OCI-LY1 (cell line): ENCODE results near the gene TMEM253.
A peak's percentile ranks its signal among the peaks of the same experiment; 100 is the strongest.

ENCODE experiments used
- H2AFZ ChIP-seq: fragments of 200-600 bp; sonication (generic), shearing (Covaris generic); 2 replicates; pipeline ENCODE4 v1.6.0; 2014; ENCODE audit warnings: antibody characterized with exemption, mild to moderate bottlenecking, low read length
- H3F3A ChIP-seq: fragments of 200-600 bp; sonication (generic), shearing (Covaris generic); 2 replicates; pipeline ENCODE4 v1.6.0; 2014; ENCODE audit warnings: mild to moderate bottlenecking, antibody characterized with exemption, low read length, moderate library complexity; ENCODE audit not compliant: insufficient read depth
- H3K27ac ChIP-seq: fragments of 200-600 bp; sonication (generic); 2 replicates; pipeline ENCODE4 v1.5.1; 2014; ENCODE audit warnings: low read length, mixed run types, mild to moderate bottlenecking, low read depth; ENCODE audit not compliant: poor library complexity, severe bottlenecking
- H3K27me3 ChIP-seq: fragments of 200-600 bp; sonication (generic); 2 replicates; pipeline ENCODE4 v1.6.0; 2014; ENCODE audit warnings: antibody characterized with exemption, mild to moderate bottlenecking, low read length, moderate library complexity; ENCODE audit not compliant: insufficient read depth
- H3K36me3 ChIP-seq: fragments of 200-600 bp; sonication (generic); 2 replicates; pipeline ENCODE4 v1.6.1; 2014; ENCODE audit warnings: mild to moderate bottlenecking, antibody characterized with exemption, low read length, moderate library complexity, mixed read lengths; ENCODE audit not compliant: insufficient read depth
- H3K4me1 ChIP-seq: fragments of 200-600 bp; sonication (generic); 2 replicates; pipeline ENCODE4 v1.5.1; 2014; ENCODE audit warnings: mild to moderate bottlenecking, low read length, moderate library complexity; ENCODE audit not compliant: insufficient read depth, severe bottlenecking
- H3K4me2 ChIP-seq: fragments of 200-600 bp; sonication (generic), shearing (Covaris generic); 2 replicates; pipeline ENCODE4 v1.6.1; 2014; ENCODE audit warnings: low read length
- H3K4me3 ChIP-seq: fragments of 200-600 bp; sonication (generic); 2 replicates; pipeline ENCODE4 v1.5.1; 2014; ENCODE audit warnings: low read length, low read depth, mild to moderate bottlenecking, mixed read lengths; ENCODE audit not compliant: poor library complexity, severe bottlenecking
- H3K79me2 ChIP-seq: fragments of 200-600 bp; shearing (Covaris generic); 2 replicates; pipeline ENCODE4 v1.6.1; 2016; ENCODE audit warnings: mixed run types, low read length, mixed read lengths; ENCODE audit not compliant: insufficient read depth
- H3K9ac ChIP-seq: fragments of 200-600 bp; sonication (generic), shearing (Covaris generic); 2 replicates; pipeline ENCODE4 v1.6.1; 2014; ENCODE audit warnings: mild to moderate bottlenecking, low read length, mixed read lengths
- H3K9me2 ChIP-seq: fragments of 200-600 bp; sonication (generic), shearing (Covaris generic); 2 replicates; pipeline ENCODE4 v1.6.1; 2014; ENCODE audit warnings: low read depth, mild to moderate bottlenecking, low read length, mixed read lengths
- H3K9me3 ChIP-seq: fragments of 200-600 bp; shearing (Covaris generic); 2 replicates; pipeline ENCODE4 v1.6.1; 2014; ENCODE audit warnings: low read length, mixed read lengths
- H4K20me1 ChIP-seq: fragments of 200-600 bp; sonication (generic), shearing (Covaris generic); 2 replicates; pipeline ENCODE4 v1.6.0; 2016; ENCODE audit warnings: mild to moderate bottlenecking, low read length; ENCODE audit not compliant: insufficient read depth
- EZH2 ChIP-seq: fragments of 200-600 bp; sonication (generic), shearing (Covaris generic); IDR thresholded peaks from 2 replicates; pipeline ENCODE4 v1.8.0; 2017; ENCODE audit warnings: borderline replicate concordance, mixed run types, mild to moderate bottlenecking, antibody characterized with exemption, low read length, moderate library complexity, mixed read lengths
- TF ChIP-seq, protein P1 (sequence below): fragments of 200-600 bp; sonication (generic), shearing (Covaris generic); IDR thresholded peaks from 2 replicates; pipeline ENCODE4 v1.5.1; 2017; ENCODE audit warnings: mild to moderate bottlenecking, antibody characterized with exemption, low read length, moderate library complexity, mixed read lengths

Gene TMEM253

DNA sequence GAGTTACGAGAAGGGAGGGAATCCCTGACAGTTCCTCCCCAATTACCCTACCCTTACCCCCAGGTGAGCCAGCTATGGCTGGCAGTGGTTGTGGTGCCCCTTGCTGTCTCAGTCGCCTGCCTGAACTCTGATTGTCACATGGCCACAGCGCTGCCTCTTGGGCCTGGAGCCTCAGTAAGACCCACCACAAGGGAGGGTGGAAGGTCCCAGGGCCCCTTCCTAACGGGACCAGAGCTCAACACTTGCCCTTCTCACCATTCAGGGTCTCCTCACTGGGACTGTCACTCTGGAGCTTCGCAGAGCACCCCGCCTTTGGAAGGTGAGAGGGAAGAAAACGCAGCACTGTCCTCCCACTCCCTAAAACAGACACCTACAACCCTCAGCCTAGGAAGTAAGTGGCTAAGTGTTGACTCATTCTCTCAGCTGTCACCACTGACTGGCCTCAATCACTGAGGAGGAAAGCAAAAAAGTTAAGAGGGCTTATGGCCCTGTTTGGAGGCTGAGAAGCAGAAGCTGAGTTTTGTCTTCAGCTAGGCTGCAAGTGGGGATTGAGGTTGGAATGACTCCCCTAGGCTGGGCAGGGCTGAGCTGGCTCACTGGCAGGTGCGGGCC, 1.0 kb downstream of the TMEM253 start:
- no peak overlapping the region for H3K4me3 ChIP-seq

DNA sequence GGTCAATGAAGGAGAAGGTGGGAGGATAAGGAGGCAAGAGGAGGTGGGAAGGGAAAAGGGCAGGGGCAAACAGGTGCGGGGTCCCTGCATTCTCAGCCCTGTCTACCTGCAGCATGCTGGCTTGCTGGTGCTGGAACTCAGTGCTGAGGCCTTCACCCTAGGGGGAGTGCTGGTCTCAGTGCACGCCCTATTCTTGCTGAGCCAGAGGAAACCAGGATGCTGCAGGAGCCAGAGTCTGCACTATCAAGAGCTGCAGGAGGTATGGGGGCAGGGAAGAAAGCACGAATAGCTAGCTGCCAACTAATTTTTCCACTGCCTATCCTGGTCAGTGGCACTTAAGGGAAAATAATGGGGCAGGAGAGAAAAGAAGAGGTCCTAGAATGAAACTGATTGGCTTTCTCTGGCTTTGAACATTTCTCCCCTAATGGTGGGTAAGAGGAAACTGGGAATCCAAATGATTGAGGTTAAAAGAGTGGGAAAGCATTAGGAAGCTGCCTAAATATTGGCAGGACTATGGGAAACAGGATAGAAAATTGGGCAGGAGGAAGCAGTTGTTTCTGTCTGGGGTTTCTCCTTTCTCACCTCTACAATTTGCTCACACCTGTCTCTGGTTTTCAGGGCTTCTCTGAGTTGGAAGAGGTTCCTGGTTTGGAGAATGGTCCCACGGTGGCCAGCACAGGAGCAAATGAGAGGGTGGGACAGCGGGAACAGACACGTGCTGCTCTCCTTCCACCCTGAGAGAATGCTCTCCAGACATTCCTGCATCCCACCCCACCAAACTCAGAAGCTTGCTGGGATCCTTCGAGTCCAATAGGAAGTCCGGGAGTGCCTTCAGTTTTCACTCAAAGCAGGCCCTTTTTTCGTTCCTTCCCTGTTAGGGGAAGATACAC, 1.9 kb downstream of the TMEM253 start:
- Histone ChIP-seq H3K9me3 (no peaks in the 10 kb centered on the region), H3K4me2 (peak overlapping the region; percentile 82), H3K4me1 (peaks cover 30% of the 10 kb centered on the region), H4K20me1 (no peaks in the 10 kb centered on the region), H3K9me2 (no peaks in the 10 kb centered on the region), H2AFZ (0 out of 2 replicates have a peak overlapping the region, but pooled peaks have one; percentile 83), H3K9ac (peak overlapping the region; percentile 96; the same call in 1 of the 2 replicates), H3F3A (no peaks in the 10 kb centered on the region), H3K27ac (no peak overlapping the region), H3K27me3 (no peaks in the 10 kb centered on the region), H3K79me2 (no peaks in the 10 kb centered on the region), H3K36me3 (no peaks in the 10 kb centered on the region), H3K4me3 (peak overlapping the region; percentile 86)
- TF ChIP-seq EZH2 = no peak
- TF ChIP-seq, protein P1, sequence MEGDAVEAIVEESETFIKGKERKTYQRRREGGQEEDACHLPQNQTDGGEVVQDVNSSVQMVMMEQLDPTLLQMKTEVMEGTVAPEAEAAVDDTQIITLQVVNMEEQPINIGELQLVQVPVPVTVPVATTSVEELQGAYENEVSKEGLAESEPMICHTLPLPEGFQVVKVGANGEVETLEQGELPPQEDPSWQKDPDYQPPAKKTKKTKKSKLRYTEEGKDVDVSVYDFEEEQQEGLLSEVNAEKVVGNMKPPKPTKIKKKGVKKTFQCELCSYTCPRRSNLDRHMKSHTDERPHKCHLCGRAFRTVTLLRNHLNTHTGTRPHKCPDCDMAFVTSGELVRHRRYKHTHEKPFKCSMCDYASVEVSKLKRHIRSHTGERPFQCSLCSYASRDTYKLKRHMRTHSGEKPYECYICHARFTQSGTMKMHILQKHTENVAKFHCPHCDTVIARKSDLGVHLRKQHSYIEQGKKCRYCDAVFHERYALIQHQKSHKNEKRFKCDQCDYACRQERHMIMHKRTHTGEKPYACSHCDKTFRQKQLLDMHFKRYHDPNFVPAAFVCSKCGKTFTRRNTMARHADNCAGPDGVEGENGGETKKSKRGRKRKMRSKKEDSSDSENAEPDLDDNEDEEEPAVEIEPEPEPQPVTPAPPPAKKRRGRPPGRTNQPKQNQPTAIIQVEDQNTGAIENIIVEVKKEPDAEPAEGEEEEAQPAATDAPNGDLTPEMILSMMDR = no peak

More for the DNA sequence above, 1.0 kb downstream of the TMEM253 start:
- H2AFZ ChIP-seq = no peak overlapping the region
- no peaks in the 10 kb centered on the region for H3K79me2 ChIP-seq
- H3K4me1 ChIP-seq = peaks cover 30% of the 10 kb centered on the region
- no peaks in the 10 kb centered on the region for H3K9me2 ChIP-seq
- no peak overlapping the region for H3K9ac ChIP-seq
- H4K20me1 ChIP-seq = no peaks in the 10 kb centered on the region
- H3F3A ChIP-seq = no peaks in the 10 kb centered on the region
- H3K4me2 ChIP-seq = no peak overlapping the region
- no peaks in the 10 kb centered on the region for H3K27me3 ChIP-seq
- no peaks in the 10 kb centered on the region for H3K36me3 ChIP-seq
- no peak overlapping the region for H3K27ac ChIP-seq
- no peaks in the 10 kb centered on the region for H3K9me3 ChIP-seq
- TF ChIP-seq, protein P1 = no peak
- TF ChIP-seq EZH2 = no peak

DNA sequence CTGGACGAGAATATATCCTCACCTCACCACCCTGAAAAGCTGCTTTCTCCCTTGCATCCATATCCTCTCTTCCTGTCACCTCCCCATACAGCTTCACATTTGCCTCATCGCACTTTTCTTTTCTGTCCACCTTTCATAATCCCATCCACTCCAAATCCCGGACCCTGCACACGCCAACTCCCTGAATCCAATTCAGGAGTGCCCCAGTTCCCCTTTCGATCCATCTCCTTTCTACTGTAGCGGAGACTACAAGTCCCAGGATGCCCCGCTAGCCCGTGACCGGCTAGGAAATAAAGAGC, 2.5 kb downstream of the TMEM253 start:
- Histone ChIP-seq H3K9me2 (no peaks in the 10 kb centered on the region), H3K27ac (no peak overlapping the region), H3K4me3 (peak overlapping the region; percentile 86), H3K27me3 (no peaks in the 10 kb centered on the region), H3K79me2 (no peaks in the 10 kb centered on the region), H3K9me3 (no peaks in the 10 kb centered on the region), H4K20me1 (no peaks in the 10 kb centered on the region), H3K4me1 (peaks cover 30% of the 10 kb centered on the region), H3K4me2 (peak overlapping the region; percentile 82), H3K36me3 (no peaks in the 10 kb centered on the region), H2AFZ (0 out of 2 replicates have a peak overlapping the region, but pooled peaks have one; percentile 83), H3F3A (no peaks in the 10 kb centered on the region), H3K9ac (peak overlapping the region; percentile 96; the same call in 1 of the 2 replicates)
- TF ChIP-seq, protein P1 = no peak; the same call in 1 of the 2 replicates
- no peak for TF ChIP-seq EZH2
